SKM-1 (cell line): ENCODE measurements around the gene PRR36.
"Not testable (repeated sequence)": the region's sequence is repeated elsewhere in the genome, so short reads cannot be mapped to it uniquely, and the experiment has no call there.

Experiments
- DNase-seq: peaks from one replicate; lab custom pipeline; 2025; ENCODE audit not compliant: unreplicated experiment; lab: John Stamatoyannopoulos, UW

The PRR36 gene

DNA sequence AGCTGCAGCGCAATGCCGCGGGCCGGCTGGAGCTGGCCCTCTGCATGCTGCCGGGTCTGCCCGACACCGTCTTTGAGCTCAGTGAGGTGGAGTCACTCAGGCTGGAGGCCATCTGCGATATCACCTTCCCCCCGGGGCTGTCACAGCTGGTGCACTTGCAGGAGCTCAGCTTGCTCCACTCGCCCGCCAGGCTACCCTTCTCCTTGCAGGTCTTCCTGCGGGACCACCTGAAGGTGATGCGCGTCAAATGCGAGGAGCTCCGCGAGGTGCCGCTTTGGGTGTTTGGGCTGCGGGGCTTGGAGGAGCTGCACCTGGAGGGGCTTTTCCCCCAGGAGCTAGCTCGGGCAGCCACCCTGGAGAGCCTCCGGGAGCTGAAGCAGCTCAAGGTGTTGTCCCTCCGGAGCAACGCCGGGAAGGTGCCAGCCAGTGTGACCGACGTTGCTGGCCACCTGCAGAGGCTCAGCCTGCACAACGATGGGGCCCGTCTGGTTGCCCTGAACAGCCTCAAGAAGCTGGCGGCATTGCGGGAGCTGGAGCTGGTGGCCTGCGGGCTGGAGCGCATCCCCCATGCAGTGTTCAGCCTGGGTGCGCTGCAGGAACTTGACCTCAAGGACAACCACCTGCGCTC lies 25.7 kb upstream of the PRR36 start:
- DNase-seq, result no peak

DNA sequence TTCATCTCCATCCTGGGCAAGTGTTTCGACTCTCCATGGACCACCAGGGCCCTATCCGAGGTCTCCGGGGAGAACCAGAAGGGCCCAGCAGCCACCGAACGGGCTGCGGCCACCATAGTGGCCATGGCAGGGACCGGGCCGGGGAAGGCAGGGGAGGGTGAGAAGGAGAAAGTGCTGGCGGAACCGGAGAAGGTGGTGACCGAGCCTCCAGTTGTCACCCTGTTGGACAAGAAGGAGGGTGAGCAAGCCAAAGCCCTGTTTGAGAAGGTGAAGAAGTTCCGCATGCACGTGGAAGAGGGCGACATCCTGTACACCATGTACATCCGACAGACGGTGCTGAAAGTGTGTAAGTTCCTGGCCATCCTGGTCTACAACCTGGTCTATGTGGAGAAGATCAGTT lies 24.8 kb upstream of the PRR36 start:
- no peak for DNase-seq

DNA sequence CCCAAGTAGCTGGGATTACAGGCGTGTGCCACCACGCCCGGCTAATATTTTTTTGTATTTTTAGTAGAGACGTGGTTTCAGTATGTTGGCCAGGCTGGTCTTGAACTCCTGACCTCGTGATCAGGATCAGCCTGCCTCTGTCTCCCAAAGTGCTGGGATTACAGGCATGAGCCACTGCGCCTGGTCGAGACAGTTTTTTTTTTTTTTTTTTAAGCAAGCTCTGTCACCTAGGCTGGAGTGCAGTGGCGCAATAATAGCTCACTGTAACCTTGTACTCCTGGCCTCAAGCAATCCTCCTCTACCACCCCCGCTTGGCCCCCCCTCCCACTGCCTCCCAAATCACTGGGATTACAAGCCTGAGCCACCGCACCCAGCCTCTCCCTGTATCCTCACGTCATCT lies 23.1 kb upstream of the PRR36 start:
- DNase-seq, result no peak

DNA sequence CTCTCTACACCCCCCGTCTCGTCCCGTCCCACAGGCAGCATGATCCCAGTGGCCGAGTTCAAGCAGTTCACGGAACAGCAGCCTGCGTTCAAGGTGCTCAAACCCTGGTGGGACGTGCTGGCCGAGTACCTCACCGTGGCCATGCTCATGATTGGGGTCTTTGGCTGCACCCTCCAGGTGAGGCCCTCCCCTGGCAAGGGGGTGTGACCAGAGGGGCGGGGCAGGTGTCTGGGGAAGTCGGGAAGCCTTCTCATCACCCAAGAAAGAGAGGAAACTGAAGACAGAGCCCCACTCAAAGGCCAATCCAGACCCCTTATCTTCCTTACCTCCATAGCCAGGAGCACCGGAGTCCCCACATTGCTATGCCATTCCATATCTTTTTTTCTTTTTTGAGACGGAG lies 21.4 kb upstream of the PRR36 start:
- DNase-seq, result no peak

DNA sequence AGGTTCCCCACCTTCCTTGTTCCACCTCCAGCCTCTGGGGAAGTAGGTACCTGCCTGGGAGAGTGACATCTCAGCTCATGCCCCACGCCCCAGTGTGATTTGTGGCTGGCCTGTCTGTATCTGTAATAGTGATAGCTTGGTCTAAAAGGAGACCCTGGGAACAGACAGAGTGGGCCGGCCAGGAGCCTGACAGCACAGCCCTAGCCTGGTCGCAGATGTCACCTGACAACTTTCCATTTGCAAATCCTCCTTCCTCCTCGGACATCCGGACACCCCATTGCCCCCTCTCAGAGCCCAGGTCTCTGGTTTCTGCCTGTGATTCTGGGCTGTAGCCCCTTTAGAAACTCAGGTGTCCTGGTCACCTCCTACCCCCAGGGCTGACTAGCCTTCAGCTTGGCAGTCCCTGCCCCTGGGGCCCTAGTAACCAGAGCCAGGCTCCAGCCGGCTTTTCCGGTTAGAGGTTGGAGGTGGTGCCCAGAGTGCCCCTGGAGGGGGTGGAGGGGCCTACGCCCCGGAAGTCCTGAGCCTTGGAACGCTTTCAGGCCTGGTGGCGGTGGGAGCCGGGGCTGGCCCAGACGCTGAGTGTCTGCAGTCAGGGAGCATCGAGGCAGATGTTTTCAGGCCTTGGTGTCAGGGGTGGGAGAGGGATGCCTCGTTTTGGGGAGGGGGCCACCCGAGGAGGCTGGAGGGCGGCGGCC lies 20.6 kb upstream of the PRR36 start:
- no peak for DNase-seq

DNA sequence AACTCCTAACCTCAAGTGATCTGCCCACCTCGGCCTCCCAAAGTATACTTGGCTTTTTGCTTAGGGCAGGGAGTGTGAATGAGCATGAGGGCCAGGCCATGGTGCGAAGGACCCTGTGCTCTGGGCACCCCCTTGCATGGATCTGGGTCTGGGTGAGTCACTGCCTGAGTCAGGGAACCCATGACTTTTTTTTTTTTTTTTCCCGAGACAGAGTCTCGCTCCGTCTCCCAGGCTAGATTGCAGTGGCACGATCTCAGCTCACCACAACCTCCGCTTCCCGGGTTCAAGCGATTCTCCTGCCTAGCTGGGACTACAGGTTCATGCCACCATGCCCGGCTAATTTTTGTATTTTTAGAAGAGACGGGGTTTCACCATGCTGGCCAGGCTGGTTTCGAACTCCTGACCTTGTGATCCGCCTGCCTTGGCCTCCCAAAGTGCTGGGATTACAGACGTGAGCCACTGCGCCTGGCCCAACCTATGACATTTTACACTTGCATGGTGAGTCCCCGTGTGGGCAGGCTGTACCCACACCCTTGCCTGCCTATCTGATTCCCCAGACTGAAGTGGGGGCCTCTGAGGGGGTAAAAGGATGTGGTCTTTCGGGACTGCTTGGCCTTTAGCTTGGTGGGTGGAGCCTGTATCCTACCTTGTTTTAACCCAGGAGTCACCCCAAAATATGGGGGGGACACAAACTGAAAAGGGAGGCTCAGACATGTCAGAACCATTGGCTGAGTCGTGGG lies 19.3 kb upstream of the PRR36 start:
- DNase-seq, result not testable (repeated sequence)

DNA sequence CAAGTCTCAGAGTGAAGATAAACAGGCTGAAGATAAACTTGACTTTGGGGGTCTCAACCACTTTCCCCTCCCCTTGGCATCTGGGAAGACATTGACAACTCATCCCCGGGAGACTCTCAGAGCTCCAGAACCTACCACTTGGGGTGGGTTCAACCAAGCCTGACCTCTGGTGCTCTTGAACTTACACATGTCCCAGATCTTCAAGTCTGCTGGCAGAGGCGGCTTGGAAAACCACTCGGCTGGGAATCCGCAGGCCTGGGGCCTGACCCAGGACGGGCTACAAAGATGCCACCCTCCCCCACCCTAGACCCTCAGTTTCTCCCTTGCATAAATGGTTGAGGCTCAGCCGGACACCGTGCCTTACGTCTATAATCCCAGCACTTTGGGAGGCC lies 14.6 kb upstream of the PRR36 start:
- DNase-seq, result no peak

DNA sequence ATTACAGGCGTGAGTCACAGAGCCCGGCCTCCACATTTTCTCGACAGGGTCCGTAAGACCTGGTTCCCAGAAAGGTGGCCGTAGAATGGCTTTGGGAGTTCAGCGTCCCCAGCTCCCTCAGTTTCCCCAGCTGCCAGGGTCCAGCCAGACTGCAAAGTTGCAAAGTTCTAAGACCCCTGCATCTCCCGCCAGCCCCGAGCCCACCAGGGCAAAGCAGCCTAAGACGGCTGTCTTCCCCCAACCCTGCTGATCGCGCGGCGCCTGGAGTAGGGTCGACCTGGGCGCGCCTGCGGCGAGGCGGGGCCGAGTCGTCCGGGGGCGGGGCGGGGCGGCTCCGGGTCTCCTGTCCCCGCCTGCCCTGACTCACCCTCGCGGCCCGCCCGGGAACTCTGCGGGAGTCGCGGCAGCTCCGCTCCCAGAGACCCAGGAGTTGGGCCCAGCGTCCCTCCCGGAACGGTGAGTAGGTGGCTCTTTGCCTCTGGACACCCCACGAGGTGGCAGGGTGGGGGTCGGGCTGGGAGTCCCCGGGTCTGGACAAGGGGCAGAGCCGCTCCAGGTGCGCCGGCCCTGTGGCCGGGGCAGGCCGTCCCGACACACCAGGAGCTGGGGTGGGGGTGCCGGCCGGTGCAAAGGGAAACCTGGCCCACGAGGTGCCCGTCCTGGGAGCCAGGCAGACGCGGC lies 14.1 kb upstream of the PRR36 start, which contains the start of gene LRRC8E:
Gene LRRC8E (plus strand): TSS at position 366 of the 681 bp plus-strand sequence. CDS start 7,094 bp downstream, outside the sequence.
- no peak for DNase-seq

DNA sequence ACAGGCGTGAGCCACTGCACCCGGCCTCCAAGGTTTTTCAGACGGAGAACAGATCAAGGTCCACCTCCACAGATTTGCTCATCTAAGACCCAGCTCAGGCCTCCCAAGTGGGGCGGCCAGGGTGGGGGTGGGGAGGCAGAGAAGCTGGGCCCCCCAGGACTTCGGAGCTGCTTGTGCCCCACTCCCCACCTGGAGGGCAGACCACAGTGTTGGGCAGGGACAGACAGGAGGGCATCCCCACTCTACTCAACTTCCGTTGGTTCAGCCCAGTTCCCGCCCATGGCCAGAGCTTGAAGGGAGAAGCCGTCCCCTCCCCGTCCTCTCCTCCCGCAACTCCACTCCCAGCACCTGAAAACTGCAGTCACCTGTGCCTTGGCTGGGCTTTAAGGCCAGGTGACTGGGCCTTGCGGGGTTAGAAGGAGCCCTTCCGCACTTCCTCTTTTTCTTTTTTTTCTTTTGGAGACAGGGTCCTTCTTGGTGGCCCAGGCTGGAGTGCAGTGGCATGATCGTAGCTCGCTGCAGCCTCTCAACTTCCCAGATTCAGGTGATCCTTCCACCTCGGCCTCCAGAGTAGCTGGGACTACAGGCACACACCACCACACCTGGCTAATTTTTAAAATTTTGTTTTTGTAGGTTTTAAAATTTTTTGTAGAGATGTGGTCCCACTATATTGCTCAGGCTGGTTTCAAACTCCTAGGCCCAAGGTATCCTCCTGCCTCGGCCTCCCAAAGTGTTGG lies 13.4 kb upstream of the PRR36 start:
- DNase-seq, result no peak

DNA sequence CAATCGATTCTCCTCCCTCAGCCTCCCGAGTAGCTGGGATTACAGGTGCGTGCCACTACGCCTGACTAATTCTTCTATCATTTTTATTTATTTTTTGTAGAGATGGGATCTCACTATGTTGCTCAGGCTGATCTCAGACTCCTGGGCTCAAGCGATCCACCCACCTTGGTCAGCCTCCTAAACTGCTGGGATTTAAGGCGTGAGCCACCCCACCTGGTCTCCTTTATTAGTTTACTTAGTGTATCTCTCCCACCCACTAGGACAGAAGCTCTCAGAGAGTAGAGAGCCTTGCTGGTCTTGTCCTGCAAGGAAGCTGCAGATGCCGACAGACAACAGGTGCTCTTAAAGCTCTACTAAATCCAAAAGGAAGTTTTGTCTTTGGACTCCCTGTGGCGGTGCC lies 11.6 kb upstream of the PRR36 start:
- DNase-seq, result no peak

DNA sequence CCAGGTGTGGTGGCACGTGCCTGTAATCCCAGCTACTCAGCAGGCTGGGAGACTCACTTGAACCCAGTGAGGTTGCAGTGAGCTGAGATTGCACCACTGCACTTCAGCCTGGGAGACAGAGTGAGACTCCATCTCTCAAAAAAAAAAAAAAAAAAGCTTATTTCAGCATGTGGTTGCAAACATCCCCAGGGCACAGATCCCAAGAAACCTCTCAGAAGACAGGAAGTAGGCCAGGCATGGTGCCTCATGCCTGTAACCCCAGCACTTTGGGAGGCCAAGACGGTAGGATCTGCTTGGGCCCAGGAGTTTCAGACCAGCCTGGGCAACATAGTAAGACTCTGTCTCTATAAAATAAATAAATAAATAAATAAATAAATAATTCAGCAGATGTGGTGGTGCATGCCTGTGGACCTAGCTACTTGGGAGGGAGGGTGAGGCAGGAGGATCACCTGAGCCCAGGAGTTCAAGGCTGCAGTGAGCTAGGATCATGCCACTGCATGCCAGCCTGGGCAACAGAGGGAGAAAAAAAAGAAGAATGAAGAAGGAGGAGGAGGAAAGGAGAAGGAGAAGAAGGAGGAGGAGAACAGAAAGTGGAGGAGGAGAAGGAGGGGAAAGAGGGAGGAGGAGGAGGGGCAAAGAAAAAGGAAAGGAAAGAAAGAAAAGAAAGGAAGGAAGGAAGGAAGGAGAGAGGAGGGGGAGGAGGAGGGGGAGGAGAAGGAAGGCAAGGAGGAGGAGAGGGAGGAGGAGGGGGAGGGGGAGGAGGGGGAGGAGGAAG lies 9.8 kb upstream of the PRR36 start:
- no peak for DNase-seq

DNA sequence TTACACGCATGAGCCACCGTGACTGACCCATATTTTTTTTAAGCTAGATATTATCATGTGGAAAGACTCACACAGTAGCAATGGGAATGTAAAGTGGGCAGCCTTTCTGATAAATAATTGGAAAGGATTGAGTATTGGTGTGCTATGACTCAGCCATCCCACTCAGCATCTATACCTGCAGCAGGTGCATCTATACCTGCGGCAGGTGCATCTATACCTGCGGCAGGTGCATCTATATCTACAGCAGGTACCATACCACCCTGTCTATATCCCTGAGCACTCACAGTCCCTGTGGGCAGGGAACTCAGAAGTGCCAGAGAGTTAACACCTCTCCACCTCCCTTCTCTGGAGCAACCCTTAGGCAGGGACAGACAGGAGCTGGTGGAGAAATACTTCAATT lies 8.9 kb upstream of the PRR36 start:
- DNase-seq, result no peak

DNA sequence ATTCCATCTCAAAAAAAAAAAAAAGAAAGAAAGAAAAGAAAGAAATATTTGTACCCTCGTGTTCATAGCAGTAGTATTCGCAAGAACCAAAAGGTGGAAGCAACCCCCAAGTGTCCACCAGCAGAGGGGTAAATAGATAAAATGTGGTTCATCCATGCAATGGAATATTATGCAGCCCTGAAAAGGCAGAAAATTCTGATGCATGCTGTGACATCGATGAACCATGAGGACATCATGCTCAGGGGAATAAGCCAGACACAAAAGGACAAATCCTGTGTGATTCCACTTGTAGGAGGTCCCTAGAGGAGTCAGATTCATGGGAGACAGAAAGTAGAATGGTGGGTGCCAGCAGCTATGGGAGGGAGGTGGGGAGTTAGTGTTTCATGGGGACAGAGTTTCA lies 7.7 kb upstream of the PRR36 start:
- DNase-seq, result no peak

DNA sequence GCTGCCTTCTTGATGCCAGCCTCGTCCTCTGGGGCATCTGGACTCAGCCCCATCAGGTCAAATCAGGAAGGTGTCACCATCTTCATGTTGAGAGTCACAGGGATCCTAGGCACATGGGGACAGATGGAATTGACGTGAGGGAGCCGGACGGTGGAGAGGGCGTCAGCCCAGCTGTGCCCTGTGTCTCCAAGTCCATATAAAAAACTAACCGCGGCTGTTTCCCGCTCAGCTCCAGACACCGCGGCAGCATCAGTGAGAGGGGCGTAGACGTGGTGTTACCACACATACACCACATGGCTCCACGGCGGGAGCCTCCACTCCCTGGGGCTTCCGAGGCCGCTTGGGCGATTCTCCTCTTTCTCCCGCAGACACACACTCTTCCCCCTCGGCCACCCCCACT lies 5.6 kb upstream of the PRR36 start:
- no peak for DNase-seq

DNA sequence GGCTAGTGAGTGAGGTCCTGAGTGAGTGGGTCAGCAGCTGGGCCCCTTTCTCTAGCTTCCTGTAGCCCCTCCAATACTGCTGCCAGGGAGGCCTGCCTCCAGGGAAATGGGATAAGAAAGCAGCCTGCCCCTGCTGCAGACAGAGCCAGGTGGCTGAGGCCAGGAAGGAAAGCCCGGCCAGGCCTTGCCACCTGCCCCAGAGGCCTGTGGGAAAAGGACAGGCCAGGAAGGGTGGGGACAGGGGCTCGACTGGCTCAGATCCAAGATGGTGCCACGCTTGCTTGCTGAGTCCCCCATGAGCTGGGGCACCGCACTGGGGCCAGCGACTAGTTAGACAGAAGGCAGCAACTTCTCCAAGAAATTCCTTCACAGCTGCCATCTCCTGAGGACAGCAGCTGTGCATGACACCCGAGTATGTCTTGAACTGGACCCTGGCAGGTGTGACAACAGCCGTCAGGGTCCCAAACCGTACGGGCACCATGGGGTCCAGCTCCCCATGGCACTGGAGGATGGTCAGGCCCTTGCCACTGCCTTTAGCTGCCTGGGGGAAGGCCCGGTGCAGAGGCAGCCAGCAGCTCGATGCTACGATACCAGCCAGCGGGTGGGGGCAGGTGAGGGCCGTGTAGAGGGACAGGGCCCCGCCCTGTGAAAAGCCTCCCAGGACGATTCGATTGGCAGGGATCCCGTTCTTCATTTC lies 5.1 kb upstream of the PRR36 start:
- DNase-seq, result no peak

DNA sequence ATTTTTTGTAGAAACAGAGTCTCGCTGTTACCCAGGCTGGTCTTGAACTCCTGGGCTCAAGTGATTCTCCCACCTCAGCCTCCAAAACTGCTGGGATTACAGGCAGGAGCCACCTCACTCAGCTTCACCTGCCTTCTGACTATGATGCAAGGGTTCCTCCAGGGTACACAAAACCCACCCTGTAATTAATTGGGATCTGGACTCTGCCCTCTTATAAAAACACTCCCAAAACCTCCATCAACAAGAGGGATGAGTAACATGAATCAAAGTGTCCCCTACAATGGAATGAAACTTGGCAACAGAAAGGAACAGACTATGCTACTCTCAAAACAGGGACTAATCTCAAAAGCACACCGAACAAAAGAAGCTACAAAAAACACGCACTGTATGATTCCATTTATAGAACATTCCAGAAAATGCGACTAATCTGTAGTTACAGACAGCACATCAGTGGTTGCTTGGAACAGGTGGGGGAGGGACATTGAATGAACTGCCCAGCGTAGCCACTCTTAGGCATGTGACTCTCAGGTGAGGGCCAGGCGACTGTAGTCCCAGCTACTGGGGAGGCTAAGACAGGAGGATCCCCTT lies 3.2 kb upstream of the PRR36 start:
- no peak for DNase-seq

DNA sequence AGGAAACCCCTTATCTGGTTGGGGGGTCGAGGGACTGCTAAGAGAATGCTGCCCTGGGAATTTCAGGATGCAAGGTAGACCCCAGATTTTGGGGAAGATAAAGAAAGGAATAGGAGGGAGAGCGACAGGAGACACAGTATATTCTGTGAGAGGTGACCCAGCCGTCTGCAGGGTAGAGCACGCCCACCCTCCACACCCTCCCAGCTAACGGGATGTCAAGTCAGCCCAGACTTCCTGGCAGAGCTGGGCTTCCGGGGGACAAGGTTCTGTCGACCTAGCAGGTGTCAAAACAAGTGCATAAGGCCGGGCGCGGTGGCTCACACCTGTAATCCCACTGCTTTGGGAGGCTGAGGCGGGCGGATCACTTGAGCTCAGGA lies 695 bp upstream of the PRR36 start:
- no peak for DNase-seq

DNA sequence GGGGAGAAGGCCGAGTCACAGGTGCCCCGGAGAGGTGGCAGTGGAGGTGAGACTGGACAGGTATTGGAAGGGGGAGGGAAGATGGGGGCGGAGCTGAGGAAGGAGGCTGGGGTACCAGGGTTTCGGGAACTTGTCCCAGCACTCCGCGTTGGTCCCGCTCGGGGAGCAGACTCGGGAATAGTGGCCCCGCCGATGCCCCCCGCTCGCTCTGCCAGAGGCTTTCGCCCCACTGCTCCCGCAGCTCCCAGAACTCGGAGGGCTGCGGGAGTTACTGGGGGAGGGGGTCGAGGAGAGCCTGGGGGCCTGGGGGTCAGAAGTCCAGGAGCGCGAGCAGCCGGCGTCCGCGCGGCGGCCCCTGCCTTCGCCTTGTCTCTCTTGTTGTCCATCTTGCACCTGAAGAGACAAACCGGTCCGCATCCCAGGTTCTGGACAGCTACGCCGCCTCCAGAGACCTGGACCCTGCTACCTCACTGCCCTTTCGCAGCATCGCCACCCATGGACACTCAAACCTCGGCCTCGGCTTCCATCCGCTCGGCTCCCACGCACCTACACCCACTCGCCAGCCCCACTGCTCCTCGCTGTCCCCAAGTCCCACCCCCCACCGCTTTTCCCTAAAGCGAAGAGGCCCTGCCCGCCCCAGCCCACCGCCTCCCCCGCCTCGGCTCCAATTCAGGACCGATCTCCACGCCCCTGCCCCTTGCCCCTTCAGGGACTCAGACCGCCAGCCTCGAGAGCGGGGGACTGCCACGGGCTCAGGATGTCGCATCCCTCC lies 700 bp downstream of the PRR36 start:
- DNase-seq, result no peak
